ENCODE data around the gene CEP112. TPM values are rescaled to one million over a fixed set of nuclear protein-coding genes. Genes with fewer than 3 reads are reported as not detected.

CEP112 gene
- total and polyA plus RNA-seq, 2 of the 4 experiments (the other 2 are of a cell fraction), result 2.5 to 5.6 TPM

GRCh38 chr17:66228887-66229782 is 37.2 kb upstream of the CEP112 start, which contains the start of gene APOH:
Gene APOH, minus strand, starts transcription at chr17:66229415. Its CDS starts 36 bp downstream, at chr17:66229379.
- H3K14ac ChIP-seq (replicated peaks; ENCODE audit: low read depth, low read length), result no peak within 1 kb of the TSS
- in situ Hi-C loops (cut with MboI; ENCODE audit: low sequenced_read_pairs), result no loop called here

More at GRCh38 chr17:66228887-66229782, 37.2 kb upstream of the CEP112 start, which contains the start of gene APOH:
- Histone ChIP-seq H4K8ac (ENCODE audit: low read depth in 2 of 2, low read length in 2 of 2) (no peak within 1 kb of the TSS), H3K23ac (ENCODE audit: low read depth, low read length) (no peak within 1 kb of the TSS), H2AFZ (replicated peaks; ENCODE audit: low read length, poor library complexity) (no peak within 1 kb of the TSS), H3K4me2 (ENCODE audit: low read depth, low read length) (no peak within 1 kb of the TSS), H2AK5ac (ENCODE audit: low read depth, low read length) (no peak within 1 kb of the TSS), H3K56ac (ENCODE audit: extremely low read depth, insufficient read depth, low read length) (no peak within 1 kb of the TSS), H3K4me1 (ENCODE audit: control insufficient read depth, insufficient read depth, low read length) (no peaks in the 10 kb centered on the region), H2BK15ac (ENCODE audit: low read depth, low read length) (no peak within 1 kb of the TSS), H4K20me1 (ENCODE audit: insufficient read depth, low read length) (no peaks in the 10 kb centered on the region), H2BK20ac (ENCODE audit: low read depth, low read length) (no peak within 1 kb of the TSS), H3K9ac (ENCODE audit: low read depth, low read length) (no peak within 1 kb of the TSS), H2BK120ac (ENCODE audit: low read depth, low read length) (no peak within 1 kb of the TSS), H3K4me3 (ENCODE audit: insufficient read depth, low read depth, low read length) (no peak within 1 kb of the TSS), H3K27me3 (ENCODE audit: control insufficient read depth, insufficient read depth, low read length) (peaks cover 2% of the 10 kb centered on the region; the same call in 1 of the 2 replicates), H3K36me3 (ENCODE audit: control insufficient read depth, insufficient read depth, low read length) (no peaks in the 10 kb centered on the region), H3K9me1 (ENCODE audit: insufficient read depth, low read length) (no peaks in the 10 kb centered on the region), H3K9me3 (ENCODE audit: control insufficient read depth, insufficient read depth, low read length) (no peaks in the 10 kb centered on the region), H3K79me1 (ENCODE audit: low read depth in 1 of 2, low read length in 2 of 2) (no peaks in the 10 kb centered on the region), H4K91ac (ENCODE audit: insufficient read depth, low read depth, low read length) (no peak within 1 kb of the TSS), H2AK9ac (replicated peaks; ENCODE audit: low read depth, low read length, poor library complexity) (no peak within 1 kb of the TSS), H4K5ac (ENCODE audit: low read depth, low read length) (no peak within 1 kb of the TSS), H3K18ac (ENCODE audit: low read depth, low read length) (no peak within 1 kb of the TSS), H3K4ac (ENCODE audit: low read depth, low read length) (no peak within 1 kb of the TSS), H2BK5ac (ENCODE audit: low read depth, low read length, poor library complexity, severe bottlenecking) (no peak within 1 kb of the TSS), H3K27ac (ENCODE audit: insufficient read depth, low read length) (no peak within 1 kb of the TSS)
- BruUV-seq (replicated peaks), result no TSS peak
- WGBS, 2 experiments (ENCODE audit: extremely low coverage in 2 of 2, insufficient read length in 1 of 2), result 90% methylated on average over 2 of the region's 20 CpGs; no CpG with 5 or more reads in 1 of the 2 experiments
- CTCF ChIA-PET, result no interaction called here
- POLR2A ChIA-PET (ENCODE audit: unreplicated experiment), result no interaction called here
- intact Hi-C loops (cut with micrococcal nuclease), result no loop called here
- ATAC-seq (ENCODE audit: low read depth) (no peak), DNase-seq (no peak)
- TF ChIP-seq BHLHE40 (IDR thresholded peaks at IDR 0.05; ENCODE audit: low read depth, low read length) (no peak), MAZ (IDR thresholded peaks at IDR 0.05; ENCODE audit: borderline replicate concordance, low read depth, low read length) (no peak), FOS (IDR thresholded peaks at IDR 0.05; ENCODE audit: low read depth, low read length) (no peak), RFX5 (IDR thresholded peaks at IDR 0.05; ENCODE audit: low read depth, low read length) (no peak), NFE2L2 (IDR thresholded peaks at IDR 0.05; ENCODE audit: low read depth, low read length) (no peak), RAD21 (IDR thresholded peaks at IDR 0.05; ENCODE audit: low read length) (no peak), MXI1 (IDR thresholded peaks at IDR 0.05; ENCODE audit: borderline replicate concordance, low read depth, low read length) (no peak), POLR2A (IDR thresholded peaks at IDR 0.05; ENCODE audit: low read depth, low read length) (no peak), CTCF (conservative IDR thresholded peaks at IDR 0.05; ENCODE audit: low read depth, low read length) (no peak), CEBPB (IDR thresholded peaks at IDR 0.05; ENCODE audit: low read depth, low read length) (no peak), RCOR1 (IDR thresholded peaks at IDR 0.05; ENCODE audit: insufficient replicate concordance, low read length) (no peak), ELK1 (IDR thresholded peaks at IDR 0.05; ENCODE audit: borderline replicate concordance, low read depth, low read length) (no peak), USF2 (IDR thresholded peaks at IDR 0.05; ENCODE audit: low read depth, low read length) (no peak), CHD1 (IDR thresholded peaks at IDR 0.05; ENCODE audit: low read depth, low read length) (no peak), SMC3 (IDR thresholded peaks at IDR 0.05; ENCODE audit: low read depth, low read length) (no peak)
- dilution Hi-C loops (cut with HindIII; ENCODE audit: low sequenced_read_pairs, unreplicated experiment), result no loop called here

All from IMR-90 (cell line).